HG02623 (cell line): Measurements from ENCODE around the gene MRPL43.

ENCODE experiments used
- ATAC-seq: cut with Tn5 transposase; IDR thresholded peaks from one replicate; pipeline ENCODE4 v1.9.1; 2021; ENCODE audit warnings: moderate library complexity; ENCODE audit not compliant: unreplicated experiment

MRPL43 gene

DNA sequence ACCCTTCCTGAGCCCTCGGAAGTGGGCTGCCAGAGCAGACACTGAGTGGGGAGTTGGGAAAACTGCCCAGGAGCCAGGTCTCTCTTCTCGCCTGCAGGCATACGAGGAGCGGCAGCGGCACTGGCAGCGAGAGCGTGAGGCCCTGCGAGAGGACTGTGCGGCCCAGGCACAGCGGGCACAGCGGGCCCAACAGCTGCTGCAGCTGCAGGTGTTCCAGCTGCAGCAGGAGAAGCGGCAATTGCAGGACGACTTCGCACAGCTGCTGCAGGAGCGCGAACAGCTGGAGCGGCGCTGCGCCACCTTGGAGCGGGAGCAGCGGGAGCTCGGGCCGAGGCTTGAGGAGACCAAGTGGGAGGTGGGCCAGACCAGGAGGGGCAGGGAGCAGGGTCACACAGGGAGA, 18.1 kb upstream of the MRPL43 start:
- no peak for ATAC-seq

DNA sequence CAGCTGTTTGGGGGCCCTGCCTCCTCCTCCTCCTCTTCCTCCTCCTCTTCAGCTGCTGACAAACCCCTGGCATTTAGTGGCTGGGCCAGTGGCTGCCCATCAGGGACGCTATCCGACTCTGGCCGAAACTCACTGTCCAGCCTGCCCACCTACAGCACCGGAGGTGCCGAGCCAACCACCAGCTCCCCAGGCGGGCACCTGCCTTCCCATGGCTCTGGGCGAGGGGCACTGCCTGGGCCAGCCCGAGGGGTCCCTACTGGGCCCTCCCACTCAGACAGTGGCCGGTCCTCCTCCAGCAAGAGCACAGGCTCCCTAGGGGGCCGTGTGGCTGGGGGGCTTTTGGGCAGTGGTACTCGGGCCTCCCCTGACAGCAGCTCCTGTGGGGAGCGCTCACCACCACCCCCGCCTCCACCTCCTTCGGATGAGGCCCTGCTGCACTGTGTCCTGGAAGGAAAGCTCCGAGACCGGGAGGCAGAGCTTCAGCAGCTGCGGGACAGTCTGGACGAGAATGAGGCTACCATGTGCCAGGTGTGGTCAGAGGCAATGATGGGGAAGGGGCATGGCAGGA, 16.4 kb upstream of the MRPL43 start:
- no peak for ATAC-seq

DNA sequence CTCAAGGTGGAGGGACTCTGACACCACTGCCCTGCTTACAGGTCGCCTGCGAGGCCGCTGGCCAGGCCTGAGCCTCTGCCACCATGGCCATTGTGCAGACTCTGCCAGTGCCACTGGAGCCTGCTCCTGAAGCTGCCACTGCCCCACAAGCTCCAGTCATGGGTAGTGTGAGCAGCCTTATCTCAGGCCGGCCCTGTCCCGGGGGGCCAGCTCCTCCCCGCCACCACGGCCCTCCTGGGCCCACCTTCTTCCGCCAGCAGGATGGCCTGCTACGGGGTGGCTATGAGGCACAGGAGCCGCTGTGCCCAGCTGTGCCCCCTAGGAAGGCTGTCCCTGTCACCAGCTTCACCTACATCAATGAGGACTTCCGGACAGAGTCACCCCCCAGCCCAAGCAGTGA, 15.2 kb upstream of the MRPL43 start:
- no peak for ATAC-seq

DNA sequence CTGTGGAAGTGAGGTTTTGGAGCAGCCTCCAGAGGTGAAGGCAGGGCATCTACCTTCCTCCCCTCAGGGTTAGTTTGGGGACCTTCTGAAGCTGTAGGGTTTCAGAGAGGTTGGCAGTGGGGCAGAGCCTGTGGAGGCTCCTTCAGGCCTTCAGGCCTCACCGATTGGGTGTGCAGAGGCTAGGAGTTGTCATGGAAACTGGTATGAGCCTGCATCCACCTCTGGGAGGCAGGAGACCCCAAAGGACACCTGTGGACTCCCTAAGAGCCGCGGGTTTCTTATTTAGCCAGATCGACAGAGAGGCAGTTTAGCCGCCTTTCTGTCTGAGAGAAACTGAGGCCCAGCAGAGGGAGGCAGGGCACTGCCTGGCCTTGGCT, 14.3 kb upstream of the MRPL43 start:
- no peak for ATAC-seq

DNA sequence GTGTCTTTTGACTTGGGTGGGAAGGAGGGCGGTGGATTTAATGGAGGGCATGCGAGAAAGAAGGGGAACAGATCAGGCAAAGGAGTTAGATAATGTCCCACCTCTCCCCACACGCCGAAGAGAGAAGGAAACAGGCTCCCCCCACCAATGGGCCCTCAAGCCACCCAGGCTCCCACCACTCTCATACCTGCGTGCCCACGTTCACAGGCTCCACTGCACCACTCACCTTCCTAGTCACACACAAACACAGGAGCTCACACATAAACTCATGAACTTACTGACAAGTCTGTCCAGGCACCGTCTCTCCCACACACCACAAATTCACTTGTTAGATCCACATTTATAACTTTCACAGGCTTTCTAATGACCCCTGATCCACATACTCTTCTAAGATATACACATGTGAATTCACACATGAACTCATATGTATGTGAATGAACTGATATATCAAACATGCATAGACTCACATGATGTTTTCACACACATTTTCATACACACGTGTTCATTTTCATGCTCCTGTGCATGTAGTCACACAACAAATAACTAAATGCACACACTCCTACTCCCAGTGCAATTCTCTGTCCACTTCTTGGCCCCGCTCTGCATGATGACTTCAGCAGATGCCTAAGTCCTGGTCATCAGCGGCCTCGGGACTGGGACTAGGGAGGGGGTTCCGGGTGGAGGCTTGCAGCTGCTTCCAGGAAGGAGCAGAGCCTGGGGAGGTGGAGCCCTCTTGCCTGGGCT, 13.8 kb upstream of the MRPL43 start:
- no peak for ATAC-seq

DNA sequence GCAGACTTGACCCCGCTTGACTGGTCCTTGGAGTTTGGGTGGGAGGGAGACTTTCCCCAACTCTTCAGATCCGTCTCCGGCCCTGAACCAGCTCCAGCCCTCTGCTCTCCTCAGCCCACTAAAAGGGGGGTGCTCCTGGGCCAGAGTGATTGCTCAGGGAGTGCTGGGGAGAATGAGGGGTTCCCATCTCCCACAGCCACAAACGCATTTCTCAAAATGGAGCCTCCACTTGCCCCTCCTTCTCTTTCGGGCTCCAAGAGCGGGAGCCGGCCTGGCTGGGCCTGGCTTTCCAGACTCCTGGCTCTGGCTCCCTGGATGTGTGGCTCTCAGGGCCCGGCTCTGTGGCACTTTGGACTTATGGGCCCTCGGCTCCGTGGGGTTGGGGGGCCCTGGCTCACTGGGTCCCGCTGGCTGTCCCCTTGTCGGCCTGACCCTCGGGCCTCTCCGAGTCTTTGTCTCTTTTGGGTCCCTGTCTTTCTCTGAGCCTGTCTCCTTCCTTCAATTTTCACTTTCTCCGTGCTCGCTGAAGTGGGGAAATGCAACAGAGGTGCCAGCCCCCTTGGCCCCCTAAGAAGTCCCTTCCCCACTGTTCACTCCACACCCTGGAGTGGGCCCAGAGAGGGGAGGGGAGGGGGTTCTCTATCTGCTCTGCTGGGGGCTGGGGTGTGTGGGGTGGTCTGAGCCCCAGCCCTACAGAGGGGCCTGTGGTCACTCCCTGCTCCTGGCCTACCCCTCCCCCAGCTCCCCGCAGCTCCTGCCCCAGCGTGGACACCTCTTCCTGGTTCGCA, 13.0 kb upstream of the MRPL43 start:
- no peak for ATAC-seq

DNA sequence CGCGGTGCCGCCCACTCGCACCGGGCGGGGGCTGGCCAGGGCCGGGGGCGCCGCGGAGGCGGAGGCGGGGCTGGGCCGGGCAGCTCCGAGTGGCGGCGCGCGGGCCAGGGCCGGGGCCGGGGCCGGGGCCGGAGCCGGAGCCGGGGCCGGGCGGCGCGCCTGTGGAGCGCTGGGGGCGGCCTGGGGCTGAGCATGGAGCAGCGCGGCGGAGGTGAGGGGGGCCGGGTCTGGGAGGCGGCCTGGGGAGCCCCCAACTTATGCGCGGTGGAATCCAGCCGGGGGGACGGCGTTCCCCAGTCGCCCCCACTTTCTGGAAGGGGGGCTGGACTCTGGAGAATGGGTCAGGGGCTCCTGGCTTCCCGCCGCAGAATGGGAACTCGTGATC, 12.4 kb upstream of the MRPL43 start, which contains the start of gene LZTS2:
Gene LZTS2 (plus strand): TSS at position 67 of the 385 bp plus-strand sequence. CDS start 2,731 bp downstream, outside the sequence.
- peak; percentile 11 for ATAC-seq

DNA sequence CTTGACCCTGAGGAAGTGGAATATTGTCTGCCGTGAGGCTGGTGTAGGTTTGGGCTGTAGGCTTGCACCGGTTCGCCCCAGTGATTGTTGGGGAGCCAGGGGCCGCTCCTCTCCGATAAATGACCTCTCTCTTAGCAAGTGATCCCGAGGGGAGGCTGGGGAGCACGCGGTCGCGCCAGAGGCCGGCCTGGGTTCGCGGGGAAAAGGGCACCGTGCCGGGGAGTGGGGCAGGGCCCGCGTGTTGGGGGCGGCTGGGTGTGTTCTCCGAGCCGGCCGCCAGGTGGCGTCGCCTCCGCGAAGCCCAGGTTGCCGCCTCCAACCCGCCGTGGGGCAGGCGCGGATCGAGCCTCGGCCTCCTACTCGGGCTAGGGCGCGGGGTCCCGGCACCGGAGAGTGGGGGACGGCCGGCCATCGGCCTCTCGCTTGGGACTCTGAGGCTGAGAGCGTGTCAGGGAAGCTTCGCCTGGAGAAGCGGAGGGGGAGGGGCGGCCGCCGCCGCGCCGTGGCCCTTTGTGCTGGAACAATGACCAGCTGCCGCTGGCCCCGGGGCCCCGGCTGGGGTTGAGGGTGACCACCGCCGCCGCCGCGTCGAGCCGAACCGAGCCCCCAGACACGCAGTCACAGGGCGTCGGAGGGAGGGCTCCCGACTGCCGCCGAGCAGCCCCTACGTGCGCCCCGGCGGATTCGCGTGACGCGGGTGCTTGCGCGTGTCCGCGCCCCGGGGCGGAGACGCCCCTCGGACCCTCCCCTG, 11.9 kb upstream of the MRPL43 start:
- peak; percentile 29 for ATAC-seq

DNA sequence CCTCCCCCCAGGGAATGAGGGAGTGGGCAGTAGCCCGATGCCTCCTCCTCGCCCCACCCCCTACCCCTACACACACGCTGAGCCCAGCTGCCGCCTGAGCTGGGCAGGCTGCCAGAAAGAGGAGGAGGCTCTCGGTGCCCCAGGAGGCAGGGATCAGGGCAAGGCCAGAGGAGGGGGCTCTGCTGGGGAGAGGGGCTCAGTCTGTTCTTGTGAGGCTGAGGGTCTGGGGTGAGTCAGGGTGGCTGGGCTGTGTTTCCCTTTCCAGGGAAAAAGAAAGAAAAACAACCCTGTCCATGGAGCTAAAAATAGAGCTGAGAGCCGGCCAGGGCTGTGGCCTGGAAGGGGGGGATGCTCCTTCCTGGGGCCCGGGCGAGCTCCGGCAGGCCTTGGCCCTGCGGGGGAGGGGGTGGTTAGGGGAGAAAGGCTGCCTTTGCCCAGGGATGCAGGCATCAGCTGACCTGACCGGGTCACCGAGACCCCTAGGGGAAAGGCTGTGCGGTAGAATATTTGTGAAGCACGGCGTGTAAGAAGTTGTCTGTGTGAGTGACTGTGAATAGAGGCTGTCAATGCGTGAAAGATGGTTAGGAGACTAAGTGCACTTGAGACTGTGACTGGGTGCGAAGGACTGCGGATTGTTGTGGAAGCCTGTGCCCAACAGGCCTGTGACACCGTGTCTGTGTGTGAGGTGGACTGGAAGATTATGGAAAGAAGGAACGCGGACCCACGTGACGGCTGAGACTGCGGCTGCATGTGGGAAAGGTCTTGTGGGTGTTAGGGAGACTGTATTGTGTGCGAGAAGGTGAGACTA, 11.1 kb upstream of the MRPL43 start:
- no peak for ATAC-seq

DNA sequence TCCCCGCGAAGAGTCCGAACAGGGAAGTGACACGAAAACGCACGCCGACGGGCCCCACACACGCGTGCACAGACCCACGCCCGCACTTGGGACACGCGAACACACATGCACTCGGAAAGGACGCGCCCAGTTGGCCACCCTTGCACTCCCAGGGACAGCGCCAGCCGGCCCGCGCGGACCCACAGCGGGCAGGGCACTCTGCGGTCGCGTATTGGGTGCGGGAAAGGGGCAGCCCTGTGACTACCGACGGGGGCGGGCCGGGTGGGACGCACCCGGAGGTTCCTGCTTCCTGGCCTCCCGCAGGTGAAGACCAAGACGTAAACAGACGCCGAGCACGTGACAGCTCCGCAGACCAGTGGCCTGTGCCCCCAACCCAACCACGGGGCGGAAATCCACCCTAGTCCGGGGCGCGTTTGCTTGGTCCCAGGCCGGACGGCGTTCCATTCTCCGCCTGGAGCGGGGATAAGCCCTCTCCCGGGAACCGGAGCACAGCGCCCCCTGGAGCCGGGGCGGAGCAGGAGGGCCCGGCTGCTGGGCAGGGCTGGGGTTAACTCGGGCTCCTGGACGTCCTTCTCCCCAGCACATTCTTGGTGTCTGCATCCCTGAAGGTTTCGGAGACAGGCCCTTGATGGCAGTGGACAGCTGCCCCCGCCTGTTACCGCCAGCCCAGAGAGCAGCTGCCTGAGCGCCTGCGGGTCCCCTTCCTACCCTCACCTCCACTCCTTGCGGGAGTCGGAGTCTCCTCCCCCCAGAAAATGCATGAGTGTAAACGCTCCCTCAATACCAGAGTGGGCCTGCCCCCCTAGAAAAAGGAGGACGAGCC, 10.3 kb upstream of the MRPL43 start:
- ATAC-seq = no peak

DNA sequence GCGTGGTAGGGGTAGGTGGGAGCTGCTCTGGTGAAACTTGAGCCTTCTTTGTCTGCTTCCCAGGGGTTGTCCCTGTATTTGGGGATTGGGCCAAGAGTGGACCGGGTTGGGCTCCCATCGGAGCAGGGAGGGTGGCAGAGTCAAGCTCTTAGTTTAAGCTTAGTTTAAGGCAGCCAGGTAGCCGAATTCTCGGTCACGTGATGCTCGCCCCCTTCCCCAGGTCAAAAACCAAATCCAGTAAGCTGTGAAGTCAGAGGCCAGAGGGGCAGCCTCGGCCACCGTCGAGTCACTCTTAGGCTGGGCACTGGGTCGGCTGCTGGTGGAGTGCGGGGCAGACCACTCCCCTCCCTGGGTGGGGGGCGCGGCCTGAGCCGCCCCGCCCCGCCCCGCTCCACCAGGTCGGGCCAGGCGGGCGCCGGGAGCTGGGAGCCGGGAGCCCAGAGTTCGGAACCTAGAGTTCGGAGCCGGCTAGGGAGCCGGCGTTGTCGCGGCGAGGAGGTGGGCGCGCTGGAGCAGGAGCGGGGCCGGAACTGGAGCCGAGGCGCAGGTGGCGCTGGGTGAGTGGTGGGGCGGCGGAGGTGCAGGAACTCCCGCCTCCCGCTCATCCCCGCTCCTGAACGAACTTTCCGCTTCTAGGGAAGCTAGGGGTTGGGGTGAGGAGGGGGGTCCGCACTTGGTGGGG, 9.5 kb upstream of the MRPL43 start:
- no peak for ATAC-seq

DNA sequence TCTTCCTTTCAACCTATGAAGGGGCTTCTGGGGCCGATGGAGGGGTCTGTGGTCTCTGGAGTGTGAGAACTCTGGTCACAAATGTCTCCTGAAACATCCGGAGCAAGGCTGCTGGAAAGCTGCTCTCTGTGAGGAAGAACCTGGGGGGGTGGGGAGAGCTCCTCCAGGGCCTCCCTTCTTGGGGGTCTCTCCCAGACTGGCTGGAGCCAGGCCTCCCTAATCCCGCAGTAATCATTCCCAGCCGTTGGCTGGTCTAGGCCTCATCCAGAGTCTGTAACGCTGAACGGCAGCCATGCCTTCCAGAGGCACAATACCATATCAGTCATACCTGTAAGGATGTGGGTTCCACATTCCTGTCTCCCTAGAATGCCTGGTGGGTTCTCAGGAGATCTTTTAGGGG, 7.9 kb upstream of the MRPL43 start:
- ATAC-seq = no peak

DNA sequence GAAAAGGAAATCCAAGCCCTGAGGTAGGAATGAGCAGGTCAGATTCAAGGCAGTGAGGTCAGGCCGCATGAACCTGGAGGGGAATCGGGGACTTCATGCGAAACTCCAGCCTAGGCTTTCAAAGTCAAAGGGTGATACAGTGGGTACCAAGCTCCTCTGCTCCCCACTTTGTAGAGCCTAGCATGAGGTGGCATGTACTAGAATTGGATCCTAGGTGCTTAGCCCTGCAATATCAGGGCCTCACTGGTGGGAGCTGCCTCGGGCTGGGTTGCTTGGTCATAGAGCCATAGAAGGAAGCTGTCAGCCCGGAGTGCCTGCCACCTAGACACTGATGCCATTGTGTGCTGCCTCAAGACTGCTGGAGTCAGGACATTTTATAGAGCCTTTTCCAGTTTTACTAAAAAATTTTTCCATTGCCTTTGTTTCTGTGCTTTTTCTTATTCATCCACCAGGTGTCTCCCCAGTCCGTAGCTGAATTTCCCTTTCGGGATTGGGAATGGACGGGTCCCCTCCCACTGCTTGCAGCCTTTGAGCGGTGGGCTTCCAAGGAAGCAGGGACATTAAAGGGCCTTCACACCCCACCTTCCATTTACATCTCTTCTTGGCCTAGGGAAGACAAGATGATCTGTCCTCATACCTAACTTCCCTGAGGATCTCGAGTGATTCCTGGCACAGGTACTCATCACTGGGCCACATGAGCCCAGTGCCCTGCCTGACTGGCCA, 6.8 kb upstream of the MRPL43 start:
- no peak for ATAC-seq

DNA sequence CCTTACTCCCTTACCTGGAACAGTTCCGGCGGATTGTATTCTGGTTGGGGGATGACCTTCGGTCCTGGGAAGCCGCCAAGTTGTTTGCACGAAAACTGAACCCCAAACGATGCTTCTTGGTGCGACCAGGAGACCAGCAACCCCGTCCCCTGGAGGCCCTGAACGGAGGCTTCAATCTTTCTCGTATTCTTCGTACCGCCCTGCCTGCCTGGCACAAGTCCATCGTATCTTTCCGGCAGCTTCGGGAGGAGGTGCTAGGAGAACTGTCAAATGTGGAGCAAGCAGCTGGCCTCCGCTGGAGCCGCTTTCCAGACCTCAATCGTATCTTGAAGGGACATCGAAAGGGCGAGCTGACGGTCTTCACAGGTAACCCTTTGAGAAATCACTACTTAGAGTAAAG, 1.8 kb upstream of the MRPL43 start:
- no peak for ATAC-seq

DNA sequence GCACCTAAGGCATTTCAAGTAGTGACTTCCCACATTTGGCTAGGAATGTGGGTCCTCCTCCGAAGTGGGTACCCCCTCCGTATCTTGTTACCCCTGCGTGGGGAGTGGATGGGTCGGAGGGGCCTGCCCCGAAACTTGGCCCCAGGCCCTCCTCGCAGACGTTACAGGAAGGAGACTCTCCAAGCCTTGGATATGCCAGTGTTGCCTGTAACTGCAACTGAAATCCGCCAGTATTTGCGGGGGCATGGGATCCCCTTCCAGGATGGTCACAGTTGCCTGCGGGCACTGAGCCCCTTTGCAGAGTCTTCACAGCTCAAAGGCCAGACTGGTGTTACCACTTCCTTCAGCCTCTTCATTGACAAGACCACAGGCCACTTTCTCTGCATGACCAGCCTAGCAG, 869 bp upstream of the MRPL43 start:
- no peak for ATAC-seq

DNA sequence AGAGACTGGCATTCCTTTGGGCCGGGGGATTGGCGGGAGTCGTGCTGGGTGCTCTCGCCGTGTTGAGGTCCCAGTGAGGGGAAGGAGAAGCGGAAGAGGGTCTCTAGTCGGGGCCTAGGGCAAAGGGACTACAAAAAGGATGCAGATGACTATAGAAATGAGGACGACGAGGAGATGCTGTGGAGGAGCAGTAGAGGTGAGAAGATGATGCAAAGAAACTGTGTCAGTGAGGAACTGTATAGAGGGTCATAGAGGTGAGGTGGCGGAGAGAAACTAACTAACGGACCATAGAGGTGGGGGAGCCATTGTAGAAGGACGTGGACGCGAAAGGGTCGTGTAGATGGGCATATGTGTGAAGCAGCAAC, 370 bp upstream of the MRPL43 start:
- no peak for ATAC-seq

DNA sequence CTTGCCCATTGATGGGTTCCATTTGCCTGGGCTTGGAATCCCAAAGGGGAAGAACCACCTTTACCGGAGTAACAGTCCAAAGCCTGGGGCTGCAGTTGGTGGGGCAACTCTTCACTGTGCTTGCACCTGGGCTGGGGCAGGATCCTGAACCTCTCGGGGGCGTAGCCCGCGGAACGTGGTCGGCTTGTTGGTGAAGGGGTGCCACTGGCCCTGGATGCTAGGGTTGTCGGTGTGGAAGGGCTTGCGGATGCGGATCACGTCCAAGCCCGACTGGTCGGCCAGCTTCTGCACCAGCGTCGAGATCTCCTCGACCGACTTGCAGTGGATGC, 710 bp downstream of the MRPL43 start:
- no peak for ATAC-seq

DNA sequence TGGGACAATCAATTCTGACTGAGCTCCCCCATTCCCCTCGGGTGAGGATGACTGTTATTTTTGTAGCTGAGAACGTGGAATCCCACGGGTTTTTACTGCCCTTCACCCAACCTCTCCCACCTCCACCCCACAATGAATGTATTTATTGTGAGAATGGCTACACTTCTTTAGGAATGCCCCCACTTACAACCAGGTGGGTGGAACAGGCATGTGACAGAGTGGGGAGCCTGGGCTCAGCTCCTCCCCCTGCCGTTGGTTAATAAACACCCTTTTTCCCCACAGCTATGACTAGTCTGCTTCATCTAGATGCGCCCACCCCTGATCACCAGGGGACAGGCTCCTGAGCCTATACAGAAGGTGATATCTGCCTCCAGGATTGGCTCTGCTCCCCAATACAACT, 2.0 kb downstream of the MRPL43 start:
- ATAC-seq = no peak

DNA sequence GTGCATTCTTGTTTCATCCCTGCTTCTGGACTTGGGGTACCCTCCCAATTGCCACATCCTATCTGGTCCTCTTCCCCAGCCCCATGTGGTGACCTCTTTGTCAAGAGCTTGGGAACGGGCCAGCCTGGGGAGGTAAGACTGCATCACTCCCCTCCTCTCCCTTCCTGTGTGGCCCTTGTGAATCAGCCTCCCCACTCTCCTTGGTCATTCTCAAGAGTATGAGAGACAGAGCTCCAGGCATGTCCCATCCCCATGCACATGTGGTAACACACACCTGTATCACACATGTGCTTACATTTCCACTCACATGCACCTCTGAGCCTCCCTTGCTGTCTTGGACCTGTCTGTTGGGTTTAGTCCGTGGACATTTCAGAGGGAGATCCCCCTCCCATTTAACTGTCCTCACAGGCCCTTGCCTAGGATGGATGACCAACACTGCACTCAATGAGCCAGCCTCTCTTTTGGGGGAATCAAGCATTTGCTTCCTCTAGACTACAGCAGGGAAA, 2.6 kb downstream of the MRPL43 start:
- no peak for ATAC-seq
